Prostate gland (tissue), 2 donors: ENCODE results near the gene SSBP3. TPM values are rescaled to one million over a fixed set of nuclear protein-coding genes. Genes with fewer than 3 reads are reported as not detected.
A peak's percentile ranks its signal among the peaks of the same experiment; 100 is the strongest.

ENCODE experiments used
- DNase-seq: peaks from one replicate; pipeline ENCODE4 v3.0.0-alpha.2; 2019; ENCODE audit warnings: low spot score
- H3K27ac ChIP-seq, 2 donors: fragments of 200-600 bp; sonication (generic); 2 replicates each; pipeline ENCODE4 v1.5.1; 2017 to 2019
- H3K27me3 ChIP-seq: fragments of 200-600 bp; sonication (generic); replicated peaks from 2 replicates; pipeline ENCODE4 v1.5.1; 2019; ENCODE audit not compliant: insufficient read depth
- H3K36me3 ChIP-seq, 2 donors: fragments of 200-600 bp; sonication (generic); 1 replicate in 1 of 2; 2 replicates in 1 of 2; pipeline versions ENCODE4 v1.5.1 to v1.8.1; 2017 to 2019
- H3K4me1 ChIP-seq: fragments of 200-600 bp; sonication (generic); replicated peaks from 2 replicates; pipeline ENCODE4 v1.5.1; 2019
- H3K4me3 ChIP-seq, 2 donors: fragments of 200-600 bp; sonication (generic); 2 replicates each; pipeline ENCODE4 v1.5.1; 2017 to 2019
- H3K9me3 ChIP-seq: fragments of 200-600 bp; sonication (generic); 2 replicates; pipeline ENCODE4 v1.5.1; 2017
- POLR2A ChIP-seq: fragments of 450-650 bp; IDR thresholded peaks from one replicate; pipeline ENCODE4 v1.6.1; 2016; ENCODE audit warnings: antibody characterized with exemption, mild to moderate bottlenecking
- POLR2AphosphoS5 ChIP-seq: sonication (generic); formaldehyde crosslinking; IDR thresholded peaks from one replicate; pipeline ENCODE4 v1.6.1; 2017; ENCODE audit warnings: antibody characterized with exemption
- WGBS: methylation state at CpG from one replicate; pipeline ENCODE4 v1.1.5; 2018; 5-methylcytosine and 5-hydroxymethylcytosine counted together
- intact Hi-C: fragments of 100-400 bp; cut with DNase I; formaldehyde crosslinking; loops from one replicate; pipeline ENCODE4 v1.14.2; 2022
- total RNA-seq, 2 donors: library from RNA; depleted of rRNA; stranded (reverse); fragments of >200 nt; gene quantifications; one replicate each; pipeline ENCODE4 v1.1.0, GENCODE V29; 2016
- TF ChIP-seq, protein P1 (sequence below), 4 experiments: fragments of 200-600 bp in 2 of 4; fragments of 450-650 bp in 2 of 4; sonication (generic) in 2 of 4; IDR thresholded peaks; 1 replicate in 3 of 4; 2 replicates in 1 of 4; pipeline ENCODE4 v1.5.1; 2016 to 2019; ENCODE audit warnings: antibody characterized with exemption in 4 of 4, mild to moderate bottlenecking in 2 of 4, moderate library complexity in 2 of 4

The SSBP3 gene
- total RNA-seq, 2 donors from 2014 or later = 45.0 to 94.4 TPM

DNA sequence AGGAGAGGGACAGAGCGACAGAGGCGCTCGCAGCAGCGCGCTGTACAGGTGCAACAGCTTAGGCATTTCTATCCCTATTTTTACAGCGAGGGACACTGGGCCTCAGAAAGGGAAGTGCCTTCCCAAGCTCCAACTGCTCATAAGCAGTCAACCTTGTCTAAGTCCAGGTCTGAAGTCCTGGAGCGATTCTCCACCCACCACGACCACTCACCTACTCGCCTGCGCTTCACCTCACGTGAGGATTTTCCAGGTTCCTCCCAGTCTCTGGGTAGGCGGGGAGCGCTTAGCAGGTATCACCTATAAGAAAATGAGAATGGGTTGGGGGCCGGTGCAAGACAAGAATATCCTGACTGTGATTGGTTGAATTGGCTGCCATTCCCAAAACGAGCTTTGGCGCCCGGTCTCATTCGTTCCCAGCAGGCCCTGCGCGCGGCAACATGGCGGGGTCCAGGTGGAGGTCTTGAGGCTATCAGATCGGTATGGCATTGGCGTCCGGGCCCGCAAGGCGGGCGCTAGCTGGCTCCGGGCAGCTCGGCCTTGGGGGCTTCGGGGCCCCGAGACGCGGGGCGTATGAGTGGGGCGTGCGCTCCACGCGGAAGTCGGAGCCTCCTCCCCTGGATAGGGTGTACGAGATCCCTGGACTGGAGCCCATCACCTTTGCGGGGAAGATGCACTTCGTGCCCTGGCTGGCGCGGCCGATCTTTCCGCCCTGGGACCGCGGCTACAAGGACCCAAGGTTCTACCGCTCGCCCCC, 206.3 kb downstream of the SSBP3 start, which contains the start of the genes CYB5RL and MRPL37:
Gene CYB5RL (minus strand): TSS at position 266 of the 754 bp plus-strand sequence. CDS start 4,414 bp downstream, outside the sequence.
Gene MRPL37 (plus strand): TSS at position 403 of the 754 bp plus-strand sequence. CDS start 77 bp downstream, at position 480.
- peak within 1 kb of the TSS; percentile 72 to 75 for H3K4me3 ChIP-seq
- peak within 1 kb of the TSS; percentile 49 to 72 for H3K27ac ChIP-seq
- H3K36me3 ChIP-seq = no peaks in the 10 kb centered on the region
- TF ChIP-seq, protein P1, sequence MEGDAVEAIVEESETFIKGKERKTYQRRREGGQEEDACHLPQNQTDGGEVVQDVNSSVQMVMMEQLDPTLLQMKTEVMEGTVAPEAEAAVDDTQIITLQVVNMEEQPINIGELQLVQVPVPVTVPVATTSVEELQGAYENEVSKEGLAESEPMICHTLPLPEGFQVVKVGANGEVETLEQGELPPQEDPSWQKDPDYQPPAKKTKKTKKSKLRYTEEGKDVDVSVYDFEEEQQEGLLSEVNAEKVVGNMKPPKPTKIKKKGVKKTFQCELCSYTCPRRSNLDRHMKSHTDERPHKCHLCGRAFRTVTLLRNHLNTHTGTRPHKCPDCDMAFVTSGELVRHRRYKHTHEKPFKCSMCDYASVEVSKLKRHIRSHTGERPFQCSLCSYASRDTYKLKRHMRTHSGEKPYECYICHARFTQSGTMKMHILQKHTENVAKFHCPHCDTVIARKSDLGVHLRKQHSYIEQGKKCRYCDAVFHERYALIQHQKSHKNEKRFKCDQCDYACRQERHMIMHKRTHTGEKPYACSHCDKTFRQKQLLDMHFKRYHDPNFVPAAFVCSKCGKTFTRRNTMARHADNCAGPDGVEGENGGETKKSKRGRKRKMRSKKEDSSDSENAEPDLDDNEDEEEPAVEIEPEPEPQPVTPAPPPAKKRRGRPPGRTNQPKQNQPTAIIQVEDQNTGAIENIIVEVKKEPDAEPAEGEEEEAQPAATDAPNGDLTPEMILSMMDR (IDR thresholded peaks at IDR 0.05) = peak in 2 of 4 experiments; percentile 9 to 24
- peak; percentile 68 for TF ChIP-seq POLR2A
- TF ChIP-seq POLR2AphosphoS5 = peak; percentile 97
- peak; percentile 96 for DNase-seq
- H3K4me1 ChIP-seq = peaks cover 3% of the 10 kb centered on the region
- no peaks in the 10 kb centered on the region for H3K9me3 ChIP-seq
- no peaks in the 10 kb centered on the region for H3K27me3 ChIP-seq
- under 1% methylated on average over 51 of the region's 51 CpGs for WGBS
- intact Hi-C loops = no loop called here

DNA sequence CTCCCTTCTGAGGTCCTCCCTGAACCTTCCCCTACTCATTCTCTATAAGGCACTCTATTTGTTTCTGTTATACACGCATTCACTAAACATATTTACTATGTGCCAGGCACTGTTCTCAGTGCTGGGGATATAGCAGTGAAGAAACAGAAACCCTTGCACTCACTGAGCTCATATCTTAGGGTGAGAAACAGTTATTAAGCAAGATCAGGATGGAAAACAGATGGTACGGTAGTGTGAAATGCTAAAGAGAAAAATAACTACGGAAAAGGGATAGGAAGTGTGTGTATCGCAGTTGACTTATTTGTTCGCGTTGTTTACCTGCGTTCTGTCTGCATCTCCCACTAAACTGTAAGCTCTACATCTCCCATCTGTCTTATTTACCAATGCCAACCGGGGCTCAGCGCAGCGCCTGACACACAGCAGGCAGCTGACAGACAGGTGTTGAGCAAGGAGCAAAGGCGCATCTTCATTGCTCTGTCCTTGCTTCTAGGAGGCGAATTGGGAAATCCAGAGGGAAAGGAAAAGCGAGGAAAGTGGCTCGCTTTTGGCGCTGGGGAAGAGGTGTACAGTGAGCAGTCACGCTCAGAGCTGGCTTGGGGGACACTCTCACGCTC, 206.9 kb downstream of the SSBP3 start:
- TF ChIP-seq POLR2A (no peak), POLR2AphosphoS5 (no peak)
- TF ChIP-seq, protein P1 (IDR thresholded peaks at IDR 0.05) = no peak
- peak overlapping the region; percentile 49 to 72 for H3K27ac ChIP-seq
- H3K4me1 ChIP-seq = peaks cover 3% of the 10 kb centered on the region
- H3K36me3 ChIP-seq = no peaks in the 10 kb centered on the region
- WGBS = 15% methylated on average over 17 of the region's 17 CpGs
- intact Hi-C loops = no loop called here
- H3K27me3 ChIP-seq = no peaks in the 10 kb centered on the region
- peak overlapping the region; percentile 72 to 75 for H3K4me3 ChIP-seq
- no peak for DNase-seq
- no peaks in the 10 kb centered on the region for H3K9me3 ChIP-seq

DNA sequence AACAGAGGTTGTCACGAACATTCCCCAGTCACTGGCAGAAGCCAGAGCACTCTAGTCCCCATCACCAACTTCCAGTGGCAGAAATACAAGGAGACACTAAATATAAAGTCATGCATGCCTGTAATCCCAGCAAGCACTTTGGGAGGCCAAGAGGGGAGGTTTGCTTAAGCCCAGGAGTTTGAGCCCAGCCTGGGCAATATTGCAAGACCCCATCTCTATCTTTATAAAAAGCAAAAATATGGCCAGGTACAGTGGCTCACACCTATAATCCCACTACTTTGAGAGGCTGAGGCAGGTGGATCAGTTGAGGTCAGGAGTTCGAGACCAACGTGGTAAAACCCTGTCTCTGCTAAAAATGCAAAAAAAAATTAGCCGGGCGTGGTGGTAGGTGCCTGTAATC, 212.7 kb downstream of the SSBP3 start:
- intact Hi-C loops = no loop called here
- Histone ChIP-seq H3K27me3 (no peaks in the 10 kb centered on the region), H3K36me3 (no peaks in the 10 kb centered on the region), H3K4me1 (no peaks in the 10 kb centered on the region), H3K27ac (no peak overlapping the region), H3K4me3 (no peak overlapping the region), H3K9me3 (no peaks in the 10 kb centered on the region)
- no peak for TF ChIP-seq POLR2AphosphoS5
- TF ChIP-seq, protein P1 (IDR thresholded peaks at IDR 0.05) = no peak
- TF ChIP-seq POLR2A = no peak
- no peak for DNase-seq
- WGBS = 89% methylated on average over 5 of the region's 5 CpGs

DNA sequence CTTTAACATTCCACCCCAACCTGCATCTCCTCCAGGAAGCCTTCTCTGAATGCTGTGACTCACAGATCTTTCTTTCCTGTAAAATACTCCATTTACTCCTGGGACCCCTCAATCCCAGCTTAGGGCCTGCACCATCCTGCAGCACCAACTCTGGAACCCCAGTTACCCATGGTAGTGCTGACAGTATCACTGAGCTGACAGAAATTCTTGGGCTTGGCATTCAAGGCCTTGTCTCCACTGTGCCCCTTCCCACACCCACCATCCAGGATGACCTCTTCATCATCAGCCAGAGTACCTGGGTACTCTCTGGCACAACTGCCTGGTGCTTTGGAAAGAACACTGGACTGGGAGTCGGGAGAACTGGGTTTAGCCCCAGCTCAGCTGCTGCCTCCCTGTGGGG, 214.7 kb downstream of the SSBP3 start:
- intact Hi-C loops = no loop called here
- TF ChIP-seq POLR2AphosphoS5 = no peak
- TF ChIP-seq, protein P1 (IDR thresholded peaks at IDR 0.05) = no peak
- 100% methylated on average over 1 of the region's 1 CpG for WGBS
- H3K4me3 ChIP-seq = no peak overlapping the region
- DNase-seq = no peak
- no peaks in the 10 kb centered on the region for H3K4me1 ChIP-seq
- no peaks in the 10 kb centered on the region for H3K27me3 ChIP-seq
- no peaks in the 10 kb centered on the region for H3K9me3 ChIP-seq
- H3K36me3 ChIP-seq = no peaks in the 10 kb centered on the region
- no peak overlapping the region for H3K27ac ChIP-seq
